Measurements from ENCODE around the gene ZNF322.
"Not testable (repeated sequence)": the region's sequence is repeated elsewhere in the genome, so short reads cannot be mapped to it uniquely, and the experiment has no call there.

ZNF322 gene, protein sequence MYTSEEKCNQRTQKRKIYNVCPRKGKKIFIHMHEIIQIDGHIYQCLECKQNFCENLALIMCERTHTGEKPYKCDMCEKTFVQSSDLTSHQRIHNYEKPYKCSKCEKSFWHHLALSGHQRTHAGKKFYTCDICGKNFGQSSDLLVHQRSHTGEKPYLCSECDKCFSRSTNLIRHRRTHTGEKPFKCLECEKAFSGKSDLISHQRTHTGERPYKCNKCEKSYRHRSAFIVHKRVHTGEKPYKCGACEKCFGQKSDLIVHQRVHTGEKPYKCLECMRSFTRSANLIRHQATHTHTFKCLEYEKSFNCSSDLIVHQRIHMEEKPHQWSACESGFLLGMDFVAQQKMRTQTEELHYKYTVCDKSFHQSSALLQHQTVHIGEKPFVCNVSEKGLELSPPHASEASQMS

DNA sequence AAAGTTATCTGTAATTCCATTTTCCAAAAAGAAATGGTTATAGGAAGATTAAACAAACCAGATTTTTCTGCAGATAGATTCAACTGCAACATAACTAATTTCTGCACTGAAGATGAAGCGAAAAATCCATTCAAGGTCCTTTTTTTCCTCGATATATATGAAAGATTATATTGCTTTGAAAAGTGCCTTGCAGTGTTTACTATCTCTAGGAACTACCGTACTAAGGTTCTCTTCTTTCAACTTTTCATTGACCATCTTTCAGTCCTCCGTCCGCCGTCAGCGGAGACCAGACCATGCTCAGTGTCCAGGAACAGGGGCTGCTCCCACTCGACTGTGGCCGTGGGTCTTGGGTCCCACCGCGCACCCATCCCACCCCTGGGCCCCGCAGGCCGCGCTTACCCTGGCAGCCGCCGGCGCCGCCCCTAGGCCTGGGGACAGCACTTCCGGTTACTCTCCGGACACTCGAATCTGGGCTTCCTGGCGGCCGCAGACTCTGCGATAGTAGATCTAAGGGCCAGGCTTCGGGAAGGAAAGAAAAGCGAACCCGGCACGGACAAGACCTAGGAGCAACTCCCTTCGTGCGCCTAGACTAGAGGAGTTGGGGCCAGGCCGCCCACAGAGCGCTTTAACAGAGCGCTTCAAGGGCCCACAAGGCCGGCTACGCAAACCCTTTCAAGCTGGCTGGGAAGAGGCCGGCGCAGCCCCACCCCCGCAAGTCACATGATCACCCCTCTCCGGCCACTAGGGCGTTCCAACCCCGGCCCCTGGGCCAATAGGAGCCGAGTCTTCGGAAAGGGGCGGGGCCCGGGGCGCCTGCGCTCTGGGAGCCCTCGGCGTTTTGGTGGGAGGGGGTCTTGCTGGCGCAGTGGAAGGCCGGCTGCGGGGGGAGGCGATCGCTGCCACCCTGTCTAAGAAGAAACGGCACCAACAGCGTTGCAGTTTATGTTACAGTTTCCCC is at the start of gene ZNF322:
ZNF322 (minus strand) TSS at position 705 of the 958 bp plus-strand sequence. CDS start 21,193 bp downstream, outside the sequence.
- peak; percentile 79 for DNase-seq

DNA sequence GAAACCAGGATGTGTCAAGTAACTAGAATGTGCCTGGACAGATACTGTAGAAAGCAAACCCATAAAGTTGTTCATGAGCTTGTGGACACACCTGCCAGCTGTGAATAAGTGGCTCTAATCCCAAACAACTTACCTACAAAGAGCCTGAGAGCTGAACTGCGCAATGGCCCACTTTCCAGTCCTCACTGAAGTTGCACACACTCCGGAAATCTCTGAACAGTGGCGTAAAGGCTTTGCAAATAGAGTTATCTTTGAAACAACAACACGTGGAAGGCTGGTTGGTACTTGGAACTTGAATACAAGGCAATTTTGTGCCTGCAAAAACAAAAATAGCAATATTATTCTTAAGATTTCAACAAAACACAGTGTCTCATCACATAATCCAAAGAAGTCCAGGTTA is 46.2 kb upstream of the ZNF322 start:
- not testable (repeated sequence) for DNase-seq

DNA sequence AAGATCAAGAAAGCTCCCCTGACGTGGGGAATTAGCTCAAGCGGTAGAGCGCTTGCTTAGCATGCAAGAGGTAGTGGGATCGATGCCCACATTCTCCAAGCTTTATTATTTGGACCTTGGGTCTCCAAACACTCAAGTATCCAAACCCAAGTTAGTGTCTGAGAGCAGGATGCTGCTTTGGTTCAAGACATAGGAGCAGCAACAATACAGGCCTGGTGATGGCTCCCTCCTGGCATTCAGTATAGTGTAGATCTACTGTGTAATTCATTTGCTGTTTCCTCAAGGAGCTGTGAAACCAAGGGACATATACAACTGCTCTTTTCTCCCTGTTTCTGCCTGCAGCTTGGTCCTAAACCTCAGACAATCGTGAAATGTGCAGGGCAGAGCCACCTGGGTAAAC is 45.8 kb upstream of the ZNF322 start:
- DNase-seq = not testable (repeated sequence)

DNA sequence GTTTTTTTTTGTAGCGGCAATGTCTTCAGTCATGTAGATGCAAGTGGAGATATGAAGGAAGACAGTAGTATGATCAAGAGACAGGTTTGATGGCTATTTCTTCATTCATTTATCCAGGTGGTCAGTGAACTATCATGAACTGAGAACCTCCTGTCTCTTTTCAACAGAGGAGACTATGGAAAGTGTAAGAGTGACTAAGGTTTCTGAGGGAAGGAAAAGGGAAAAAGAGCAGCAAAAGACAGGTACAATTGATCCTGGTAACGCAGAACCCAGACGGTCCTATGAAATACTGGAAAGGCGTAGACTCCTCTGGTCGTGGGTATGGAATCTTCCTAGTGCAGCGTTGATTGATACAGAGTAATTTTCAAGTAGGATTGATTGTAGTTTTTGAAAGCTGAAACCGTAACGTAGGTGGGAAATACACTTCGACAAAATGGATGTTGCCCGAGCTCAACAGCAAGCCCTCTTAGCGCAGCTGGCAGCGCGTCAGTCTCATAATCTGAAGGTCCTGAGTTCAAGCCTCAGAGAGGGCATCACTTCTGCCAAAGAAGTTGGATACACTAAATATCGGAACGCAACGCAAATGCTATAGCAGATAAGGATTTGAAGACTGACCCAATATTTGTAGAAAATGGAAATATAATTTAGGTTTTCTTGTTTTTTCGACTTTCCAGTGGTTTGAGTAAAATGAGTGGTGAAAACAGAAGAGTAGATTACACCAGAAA is 41.6 kb upstream of the ZNF322 start:
- not testable (repeated sequence) for DNase-seq

DNA sequence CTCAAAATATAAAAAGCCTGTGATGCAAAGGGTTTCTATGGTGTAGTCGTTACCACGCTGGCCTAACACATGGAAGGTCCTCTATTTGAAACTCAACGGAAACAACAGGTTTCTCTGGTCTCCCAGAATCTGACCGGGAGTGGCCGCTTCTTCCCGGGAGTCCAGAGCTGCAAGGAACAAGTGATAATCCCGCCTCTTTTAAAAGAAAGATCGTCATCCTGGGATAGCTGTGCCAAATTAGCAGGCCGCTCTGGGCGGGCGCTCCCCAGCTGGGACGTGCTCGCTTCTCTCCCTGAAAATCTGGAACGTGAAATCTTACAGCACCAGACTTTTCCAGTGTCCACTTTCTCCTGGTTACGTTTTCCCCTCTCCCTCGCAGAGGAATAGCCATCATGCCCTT is 38.0 kb upstream of the ZNF322 start:
- not testable (repeated sequence) for DNase-seq

DNA sequence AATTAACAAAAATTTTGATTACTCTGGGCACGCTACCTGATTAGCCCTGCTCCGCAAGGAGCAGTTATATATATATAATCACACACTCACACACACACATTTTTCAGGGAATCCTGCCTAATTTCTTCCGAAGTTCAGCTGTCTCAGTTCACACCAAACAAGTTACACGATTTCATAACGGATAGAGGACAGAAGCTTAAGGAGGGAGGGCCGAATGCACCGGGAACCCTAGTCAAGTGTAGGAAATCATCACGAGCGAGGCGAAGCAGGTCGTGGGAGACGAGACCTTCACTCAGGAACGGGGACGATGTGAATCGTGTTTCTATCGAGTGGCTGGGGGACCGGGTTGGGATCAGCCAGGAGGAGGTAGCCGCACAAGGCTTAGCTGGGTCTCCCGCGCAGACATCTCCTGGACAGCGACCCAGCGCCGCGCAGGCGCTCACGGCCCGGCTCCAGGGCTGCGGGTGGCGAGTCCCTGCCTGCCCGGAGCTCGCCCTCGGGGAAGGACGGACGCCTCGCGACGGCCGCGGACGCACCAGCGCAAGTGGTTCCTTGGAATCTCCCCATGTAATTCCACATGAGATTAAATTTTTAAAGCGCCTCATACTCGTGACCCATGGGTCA is 29.9 kb upstream of the ZNF322 start:
- DNase-seq = not testable (repeated sequence)

DNA sequence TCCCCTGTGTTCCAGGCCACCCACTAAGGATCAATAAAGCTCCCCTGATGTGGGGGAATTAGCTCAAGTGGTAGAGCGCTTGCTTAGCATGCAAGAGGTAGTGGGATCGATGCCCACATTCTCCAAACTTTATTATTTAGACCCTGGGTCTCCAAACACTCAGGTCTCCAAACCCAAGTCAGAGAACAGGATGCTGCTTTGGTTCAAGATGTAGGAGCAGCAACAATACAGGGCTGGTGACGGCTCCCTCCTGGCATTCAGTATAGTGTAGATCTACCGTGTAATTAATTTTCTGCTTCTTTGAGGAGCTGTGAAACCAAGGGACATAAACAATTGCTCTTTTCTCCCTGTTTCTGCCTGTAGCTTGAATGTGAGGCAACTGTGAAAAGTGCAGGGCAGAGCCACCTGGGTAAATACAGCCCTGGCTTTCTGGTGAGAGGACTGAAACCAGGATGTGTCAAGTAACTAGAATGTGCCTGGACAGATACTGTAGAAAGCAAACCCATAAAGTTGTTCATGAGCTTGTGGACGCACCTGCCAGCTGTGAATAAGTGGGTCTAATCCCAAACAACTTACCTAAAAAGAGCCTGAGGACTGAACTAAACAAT is 23.0 kb upstream of the ZNF322 start:
- not testable (repeated sequence) for DNase-seq

DNA sequence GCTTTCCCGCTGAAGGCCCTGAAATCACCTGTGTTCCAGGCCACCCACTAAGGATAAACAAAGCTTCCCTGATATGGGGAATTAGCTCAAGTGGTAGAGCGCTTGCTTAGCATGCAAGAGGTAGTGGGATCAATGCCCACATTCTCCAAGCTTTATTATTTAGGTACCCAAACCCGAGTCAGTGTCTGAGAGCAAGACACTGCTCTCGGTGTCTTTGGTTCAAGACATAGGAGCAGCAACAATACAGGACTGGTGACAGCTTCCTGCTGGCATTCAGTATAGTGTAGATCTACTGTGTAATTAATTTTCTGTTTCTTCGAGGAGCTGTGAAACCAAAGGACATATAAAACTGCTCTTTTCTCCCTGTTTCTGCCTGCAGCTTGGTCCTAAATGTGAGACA is 13.7 kb upstream of the ZNF322 start:
- DNase-seq = not testable (repeated sequence)

DNA sequence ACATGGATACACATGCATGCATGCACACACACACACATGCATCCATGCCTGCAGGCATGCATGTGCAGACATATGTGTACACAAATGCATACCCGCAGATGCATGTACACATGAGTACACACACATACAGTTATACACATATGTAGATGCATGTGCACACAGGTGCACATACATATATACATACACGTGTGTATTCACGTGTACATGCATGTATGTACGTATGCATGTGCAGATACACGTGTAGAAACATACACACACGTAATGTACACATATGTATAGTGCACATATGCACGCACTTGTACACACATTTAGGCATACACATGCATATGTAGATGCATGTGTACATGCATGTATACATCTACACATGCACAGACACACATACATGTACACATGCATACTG is 11.0 kb upstream of the ZNF322 start:
- DNase-seq = not testable (repeated sequence)

DNA sequence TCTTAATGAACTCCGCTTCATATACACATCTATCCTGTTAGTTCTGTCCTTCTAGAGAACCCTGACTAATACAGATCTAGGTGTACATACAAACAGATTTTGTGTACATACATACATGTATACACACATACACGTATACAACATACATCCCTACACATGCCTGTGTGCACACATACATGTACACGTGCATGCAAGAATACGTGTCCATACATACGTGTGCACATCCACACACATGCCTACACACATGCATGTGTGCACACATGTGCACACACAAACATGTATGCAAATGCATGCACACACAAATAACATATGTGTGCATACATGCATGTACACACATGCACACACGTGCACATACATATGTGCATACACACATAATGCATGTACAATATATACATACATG is 10.5 kb upstream of the ZNF322 start:
- DNase-seq = not testable (repeated sequence)

DNA sequence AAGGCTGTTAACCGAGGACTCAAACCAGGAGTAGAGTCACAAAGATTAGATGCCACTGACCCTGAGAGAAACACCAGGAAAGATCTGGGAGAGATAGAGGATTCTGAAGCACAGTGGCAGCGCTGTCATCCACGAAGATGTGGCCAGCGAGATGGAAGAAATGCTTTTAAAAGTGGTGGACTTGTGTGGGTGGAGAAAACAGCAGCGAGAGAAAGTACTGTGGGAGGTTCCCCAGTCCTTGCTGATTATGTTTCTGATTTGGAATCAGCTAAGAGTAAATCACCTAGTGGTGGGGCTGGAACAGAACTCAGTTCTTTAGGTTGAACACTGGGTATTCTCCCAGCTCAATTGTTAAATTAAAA is 435 bp upstream of the ZNF322 start:
- DNase-seq = no peak

DNA sequence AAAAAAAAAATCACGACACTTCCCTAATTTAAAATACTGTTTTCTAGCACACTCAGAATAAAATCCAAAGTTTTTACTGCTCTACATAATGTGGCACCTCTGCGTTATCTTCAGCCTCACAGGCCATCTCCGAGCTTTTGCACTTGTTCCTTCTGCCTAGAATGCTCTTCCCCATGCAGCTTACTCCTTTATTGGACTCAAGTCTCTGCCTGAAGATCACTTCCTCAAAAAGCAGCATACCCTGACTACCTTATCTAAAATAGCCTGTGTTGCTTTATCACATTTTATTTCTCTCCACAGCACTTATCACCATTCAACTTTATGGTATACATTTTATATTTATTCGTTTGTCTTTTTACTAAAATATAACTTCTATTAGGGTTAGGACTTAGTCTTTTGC is 2.3 kb downstream of the ZNF322 start:
- no peak for DNase-seq

DNA sequence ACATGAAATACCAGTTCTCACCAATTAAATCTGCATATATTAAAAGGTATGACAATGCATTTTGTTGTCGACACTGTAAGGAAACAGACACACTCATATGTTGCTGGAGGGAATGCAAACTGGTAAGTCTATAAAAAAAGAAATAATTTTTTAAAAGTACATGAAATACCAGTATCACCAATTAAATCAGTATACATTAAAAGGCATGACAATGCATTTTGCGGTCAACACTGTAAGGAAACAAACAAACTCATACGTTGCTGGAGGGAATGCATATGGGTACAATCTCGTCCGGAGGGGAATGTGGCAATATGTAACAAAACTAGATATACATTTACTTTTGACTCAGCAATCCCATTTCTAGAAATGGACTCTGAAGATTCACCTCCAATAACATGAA is 6.5 kb downstream of the ZNF322 start:
- DNase-seq = no peak

DNA sequence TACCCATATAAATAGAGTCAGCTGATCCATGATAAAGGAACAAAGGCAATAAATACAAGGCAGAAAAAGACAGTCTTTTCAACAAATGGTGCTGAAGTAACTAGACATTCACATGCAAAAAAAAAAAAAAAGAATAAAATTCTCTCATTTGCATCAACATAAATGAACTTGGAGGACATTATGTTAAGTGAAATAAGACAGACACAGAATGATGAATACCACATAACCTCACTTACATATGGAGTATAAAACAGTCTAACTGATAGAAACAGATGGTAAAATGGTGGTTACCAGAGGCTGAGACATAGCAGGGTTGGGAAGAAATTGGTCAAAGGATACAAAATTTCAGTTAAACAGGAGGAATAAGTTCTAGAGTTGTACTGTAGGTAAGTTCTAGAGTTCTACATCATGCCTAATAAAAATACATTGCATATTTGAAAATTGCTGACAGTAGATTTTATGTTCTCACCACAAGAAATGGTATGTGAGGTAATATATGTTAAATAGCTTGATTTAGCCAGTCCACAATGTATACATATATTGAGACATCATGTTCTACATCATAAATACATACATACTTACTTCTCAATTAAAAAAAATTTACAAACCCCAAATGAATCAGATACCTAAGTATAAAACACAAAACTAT is 8.3 kb downstream of the ZNF322 start:
- no peak for DNase-seq

DNA sequence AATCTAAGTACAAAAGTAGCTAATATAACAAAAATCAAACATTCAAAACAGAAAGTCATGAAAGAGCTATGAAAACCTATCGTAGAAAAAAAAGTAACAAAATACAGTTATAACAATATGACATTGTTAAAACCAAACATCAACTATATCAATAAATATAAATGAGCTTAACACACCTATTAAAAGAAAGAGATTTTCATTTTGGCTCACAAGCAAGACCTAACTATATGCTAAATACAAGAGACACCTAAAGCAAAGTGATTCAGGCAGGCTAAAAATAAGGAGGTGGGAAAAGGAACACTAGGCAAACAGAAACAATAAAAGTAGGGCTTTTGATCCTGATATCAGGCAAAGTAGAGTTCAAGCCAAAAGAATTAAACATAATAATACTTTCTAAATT is 13.5 kb downstream of the ZNF322 start:
- DNase-seq = no peak

DNA sequence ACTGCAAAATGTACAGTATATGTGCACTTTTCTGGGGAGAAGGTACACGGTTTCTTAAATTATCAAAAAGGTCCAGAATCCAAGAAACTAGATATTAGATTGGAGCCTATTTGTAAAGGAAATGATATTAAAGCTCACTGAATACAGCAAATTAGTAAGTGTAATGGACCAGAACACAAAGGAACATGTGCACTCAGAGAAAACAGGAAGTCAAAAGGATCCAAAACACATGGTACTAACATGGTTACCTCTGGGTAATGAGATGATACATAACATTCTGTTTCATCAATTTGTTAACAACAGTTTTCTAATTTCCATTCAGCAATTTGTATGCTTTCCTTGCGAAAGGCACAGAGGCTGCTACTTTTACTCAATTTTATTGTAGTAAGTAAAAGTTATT is 18.7 kb downstream of the ZNF322 start:
- no peak for DNase-seq

DNA sequence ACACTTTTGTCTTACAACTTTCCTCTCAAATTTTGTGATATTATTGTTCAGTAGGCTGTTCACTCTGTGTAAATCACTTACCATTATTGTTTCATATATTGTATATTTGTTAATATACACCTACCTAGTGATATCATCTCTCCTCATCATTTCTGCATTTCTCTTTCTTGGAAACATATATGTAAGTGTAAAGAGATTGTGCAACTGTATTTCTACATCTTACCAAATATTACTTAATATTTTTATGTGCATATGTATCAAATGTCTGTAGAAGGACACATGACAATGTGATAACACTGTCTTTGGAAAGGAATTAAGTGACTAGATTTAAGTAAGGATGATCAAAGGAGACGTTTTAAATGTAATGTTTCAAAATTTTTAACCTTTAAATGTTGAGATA is 30.2 kb downstream of the ZNF322 start:
- no peak for DNase-seq

DNA sequence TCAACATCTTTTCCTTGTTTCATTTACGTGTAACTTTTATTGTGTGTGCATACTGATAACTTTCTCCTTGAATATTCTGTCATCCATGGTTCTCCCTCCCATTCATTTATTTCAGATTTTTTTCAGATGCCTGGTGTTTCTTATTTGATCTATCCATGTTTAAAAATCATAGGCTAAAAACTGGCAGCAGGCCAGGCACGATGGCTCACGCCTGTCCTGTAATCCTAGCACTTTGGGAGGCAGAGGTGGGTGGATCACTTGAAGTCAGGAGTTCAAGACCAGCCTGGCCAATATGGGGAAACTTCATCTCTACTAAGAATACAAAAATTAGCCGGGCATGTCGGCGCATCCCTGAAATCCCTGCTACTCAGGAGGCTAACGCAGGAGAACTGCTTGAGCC is 31.7 kb downstream of the ZNF322 start:
- DNase-seq = no peak

DNA sequence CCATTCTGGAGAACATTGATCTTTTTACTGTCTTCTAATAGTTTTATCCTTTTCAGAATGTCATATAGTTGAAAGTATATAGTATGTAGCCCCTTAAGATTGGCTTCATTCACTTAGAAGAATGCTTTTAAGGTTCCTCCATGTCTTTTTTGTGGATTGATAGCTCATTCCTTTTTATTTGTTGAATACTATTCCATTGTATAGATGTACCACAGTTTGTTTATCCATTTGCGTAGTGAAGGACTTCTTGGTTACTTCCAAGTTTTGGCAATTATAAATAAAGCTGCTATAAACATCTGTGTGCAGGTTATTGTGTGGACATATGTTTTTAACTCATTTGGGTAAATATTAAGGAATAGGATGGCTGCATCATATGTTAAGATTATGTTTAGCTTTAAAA is 35.0 kb downstream of the ZNF322 start:
- no peak for DNase-seq

DNA sequence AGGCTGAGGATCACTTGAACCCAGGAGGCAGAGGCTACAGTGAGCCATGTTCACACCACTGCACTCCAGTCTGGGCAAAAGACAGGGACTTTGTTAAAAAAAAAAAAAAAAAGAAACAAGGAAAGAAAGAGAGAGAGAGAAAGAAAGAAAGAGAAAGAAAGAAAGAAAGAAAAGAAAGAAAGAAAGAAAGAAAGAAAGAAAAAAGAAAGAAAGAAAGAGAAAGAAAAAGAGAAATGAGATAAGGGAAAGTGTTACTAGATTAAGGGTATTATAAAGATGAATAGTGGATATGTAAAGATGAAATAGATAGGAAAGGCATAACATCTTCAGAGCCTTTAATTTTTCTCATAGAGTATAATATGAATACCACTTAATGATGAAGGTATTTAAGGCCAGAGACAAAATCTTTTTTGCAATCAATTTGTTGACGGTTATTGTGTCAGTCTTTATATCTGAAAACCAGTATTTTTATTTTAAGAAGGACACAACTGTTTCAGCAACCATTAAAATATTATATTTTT is 36.1 kb downstream of the ZNF322 start:
- no peak for DNase-seq
